Esophagus mucosa (tissue), 1 donor: ENCODE results near the gene PDE9A. TPM values are rescaled to one million over a fixed set of nuclear protein-coding genes. Genes with fewer than 3 reads are reported as not detected.

Experiments used
- ATAC-seq: fragments of 200-7000 bp; cut with Tn5 transposase; one replicate; pipeline ENCODE4 v1.9.1; 2020
- total RNA-seq: library from RNA; stranded (reverse); gene quantifications from one replicate; pipeline ENCODE4 v1.2.4, GENCODE V29; 2023
- donor health status: DM: yes; HTN: yes; CAD: no.

Gene PDE9A
- total RNA-seq, 1 donor from 2014 or later: 1.8 TPM

DNA sequence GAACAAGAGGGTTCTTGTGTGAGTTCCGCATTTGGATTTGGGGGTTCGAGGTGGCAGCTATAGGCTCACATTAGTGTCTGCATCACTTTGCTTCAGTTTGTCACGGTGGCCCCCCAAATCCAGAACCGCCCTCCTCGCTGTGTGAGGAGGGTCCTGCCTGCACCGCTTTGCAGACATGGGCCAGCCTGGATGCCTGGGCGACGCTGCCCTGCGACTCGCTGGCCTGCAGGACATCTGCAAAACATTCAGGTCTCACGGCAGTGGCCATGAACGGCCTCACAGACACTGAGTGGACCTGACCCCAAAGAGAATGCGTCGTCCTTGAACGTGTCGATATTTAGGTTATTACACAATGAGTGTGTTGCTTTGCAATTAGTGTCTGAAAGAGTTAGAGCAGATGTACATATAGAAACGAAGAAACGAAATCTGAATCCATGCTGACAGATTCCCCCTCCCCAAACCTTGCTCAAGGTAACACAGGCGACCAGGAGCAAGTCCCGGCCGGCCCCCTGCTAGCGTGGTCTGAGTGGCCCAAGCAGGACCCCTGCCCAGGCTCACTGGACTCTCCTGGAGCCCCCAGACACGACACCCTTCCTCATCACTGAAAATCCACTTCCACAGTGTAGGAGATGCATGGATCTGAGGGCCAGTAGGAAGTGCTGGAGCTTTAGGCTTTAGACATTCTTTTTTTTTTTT lies 20.4 kb downstream of the PDE9A start:
- no peak for ATAC-seq

DNA sequence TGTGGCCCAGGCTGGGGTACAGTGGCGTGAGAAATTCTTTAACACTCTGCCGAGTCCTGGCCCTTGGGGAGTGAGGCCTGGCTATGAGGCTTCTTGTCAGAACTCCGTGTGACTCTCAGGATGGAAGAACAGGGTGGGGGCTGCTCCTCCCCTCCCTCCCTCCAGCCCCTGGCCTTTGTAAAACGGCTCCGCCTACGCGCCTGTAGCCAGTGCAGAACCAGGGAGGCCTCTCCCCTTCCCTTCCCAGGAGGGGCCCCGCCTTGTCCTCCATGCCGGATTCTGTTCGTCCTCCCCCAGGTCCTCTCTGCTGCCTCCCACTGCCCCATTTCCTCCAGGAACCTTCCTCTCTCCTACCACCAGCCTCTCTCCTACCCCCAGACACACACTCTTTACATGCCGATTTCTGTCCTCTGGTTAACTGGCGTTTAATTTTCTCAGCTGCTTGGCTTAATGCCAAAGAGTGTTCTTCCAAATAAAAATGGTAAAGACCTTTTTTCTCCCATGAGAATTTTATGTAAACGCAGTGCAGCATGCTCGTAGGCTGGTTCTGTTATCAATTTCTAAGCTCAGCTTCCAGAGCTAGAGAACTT lies 21.0 kb downstream of the PDE9A start:
- ATAC-seq: no peak

DNA sequence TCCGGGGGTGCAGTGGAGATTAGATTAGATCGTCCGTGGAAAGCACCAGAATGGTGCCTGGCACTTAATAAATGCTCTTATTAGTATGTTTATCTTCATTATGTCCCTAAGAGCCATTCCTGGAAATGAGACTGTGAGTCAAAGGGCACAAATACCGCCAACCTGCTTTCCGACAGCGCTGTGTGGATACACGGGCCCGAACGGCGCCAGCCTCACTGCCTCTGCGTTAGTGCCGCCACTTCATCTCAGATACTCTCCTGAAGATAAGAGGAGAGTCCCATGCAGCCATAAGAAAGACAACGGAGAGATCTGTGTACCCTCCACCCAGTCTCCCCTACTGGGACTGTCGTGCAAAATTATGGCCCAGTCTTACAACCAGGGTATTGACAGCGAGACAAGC lies 22.0 kb downstream of the PDE9A start:
- ATAC-seq: no peak

DNA sequence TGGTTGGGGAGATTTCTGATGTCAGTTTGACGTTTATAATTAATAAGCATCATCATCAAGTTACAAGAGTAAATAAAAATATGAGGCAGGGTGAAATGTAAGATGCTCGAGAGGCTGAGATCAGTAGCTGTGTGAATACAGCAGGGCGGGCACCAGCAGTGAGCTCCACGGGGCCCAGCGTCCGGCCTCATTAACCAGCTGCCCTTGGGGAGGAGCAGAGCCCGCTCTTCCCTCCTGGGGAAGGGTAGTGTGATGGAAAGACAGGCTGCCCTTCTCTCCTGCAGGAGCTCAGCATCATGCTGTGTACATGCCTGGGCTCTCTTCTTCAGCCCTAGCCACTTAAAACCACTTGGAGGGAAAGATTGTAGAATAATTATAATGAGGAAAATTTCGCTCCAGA lies 23.4 kb downstream of the PDE9A start:
- ATAC-seq: no peak

DNA sequence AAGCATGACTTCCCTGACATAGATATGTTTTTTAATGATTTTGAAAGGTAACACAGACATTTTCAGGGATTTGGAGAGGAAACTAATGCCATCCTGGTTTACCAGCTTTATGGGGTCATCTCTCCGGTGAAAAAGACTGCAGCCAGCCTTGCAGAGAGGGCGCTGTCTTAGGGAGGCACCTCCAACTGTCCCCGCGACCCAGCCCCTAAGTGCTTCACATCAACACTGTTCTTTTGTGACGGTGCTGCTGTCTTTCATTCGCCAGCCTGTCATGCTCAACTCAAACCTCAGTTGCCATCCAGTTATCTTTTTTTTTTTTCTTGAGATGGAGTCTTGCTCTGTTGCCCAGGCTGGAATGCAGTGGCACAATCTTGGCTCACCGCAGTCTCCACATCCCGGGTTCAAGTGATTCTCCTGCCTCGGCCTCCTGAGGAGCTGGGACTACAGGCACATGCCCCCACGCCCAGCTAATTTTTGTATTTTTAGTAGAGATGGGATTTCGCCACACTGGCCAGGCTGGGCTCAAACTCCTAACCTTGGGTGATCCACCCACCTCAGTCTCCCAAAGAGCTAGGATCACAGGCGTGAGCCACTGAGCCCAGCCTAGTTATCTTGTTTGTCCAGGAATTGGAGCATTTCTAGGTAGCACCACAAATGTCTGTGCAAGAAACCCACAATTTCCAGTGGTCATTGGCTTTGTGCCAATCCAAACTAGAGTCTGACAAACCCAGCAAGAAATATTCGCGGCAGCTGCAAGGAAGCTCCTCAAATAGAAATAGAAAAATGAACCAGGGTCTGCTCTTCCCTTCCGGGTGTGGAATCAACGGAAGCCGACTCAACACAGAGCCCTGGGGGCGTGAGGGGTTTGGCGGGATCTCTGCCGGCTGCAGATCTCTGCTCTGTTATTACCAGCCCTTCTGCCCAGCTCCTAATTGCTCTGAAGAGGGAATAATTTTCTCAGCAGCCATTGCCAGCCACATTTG lies 24.2 kb downstream of the PDE9A start:
- ATAC-seq: no peak

DNA sequence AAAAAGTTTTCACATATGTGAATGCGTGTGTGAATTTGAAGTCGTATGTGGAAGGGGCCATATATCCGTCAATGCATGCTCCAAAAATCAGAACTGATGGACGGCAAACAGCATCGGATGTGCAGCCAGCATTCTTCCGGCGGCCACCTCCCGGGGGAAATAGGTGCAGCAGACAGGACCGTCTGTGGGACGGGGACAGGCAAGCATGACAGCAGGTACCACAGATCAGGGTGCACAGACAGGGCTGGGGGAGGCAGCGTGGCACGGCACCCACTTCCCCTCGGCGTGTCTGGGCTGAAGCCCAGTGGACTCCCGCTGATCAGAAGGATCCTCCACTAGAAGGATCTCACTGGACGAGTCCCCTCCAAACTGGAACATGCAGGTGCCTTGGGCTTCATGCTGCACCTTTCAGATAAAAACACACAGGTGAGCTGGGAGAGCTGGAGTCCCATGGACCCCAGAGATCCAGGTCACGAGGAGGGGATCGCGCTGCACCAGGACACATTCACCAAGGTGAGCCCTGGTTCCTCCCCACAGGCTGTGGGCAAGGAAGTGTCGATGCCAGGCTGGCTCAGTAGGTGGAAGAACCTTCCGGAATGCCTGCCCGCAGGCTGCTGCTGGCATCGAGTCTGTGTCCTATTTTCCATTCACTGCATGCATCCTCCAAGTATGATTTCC lies 25.3 kb downstream of the PDE9A start:
- ATAC-seq: no peak

DNA sequence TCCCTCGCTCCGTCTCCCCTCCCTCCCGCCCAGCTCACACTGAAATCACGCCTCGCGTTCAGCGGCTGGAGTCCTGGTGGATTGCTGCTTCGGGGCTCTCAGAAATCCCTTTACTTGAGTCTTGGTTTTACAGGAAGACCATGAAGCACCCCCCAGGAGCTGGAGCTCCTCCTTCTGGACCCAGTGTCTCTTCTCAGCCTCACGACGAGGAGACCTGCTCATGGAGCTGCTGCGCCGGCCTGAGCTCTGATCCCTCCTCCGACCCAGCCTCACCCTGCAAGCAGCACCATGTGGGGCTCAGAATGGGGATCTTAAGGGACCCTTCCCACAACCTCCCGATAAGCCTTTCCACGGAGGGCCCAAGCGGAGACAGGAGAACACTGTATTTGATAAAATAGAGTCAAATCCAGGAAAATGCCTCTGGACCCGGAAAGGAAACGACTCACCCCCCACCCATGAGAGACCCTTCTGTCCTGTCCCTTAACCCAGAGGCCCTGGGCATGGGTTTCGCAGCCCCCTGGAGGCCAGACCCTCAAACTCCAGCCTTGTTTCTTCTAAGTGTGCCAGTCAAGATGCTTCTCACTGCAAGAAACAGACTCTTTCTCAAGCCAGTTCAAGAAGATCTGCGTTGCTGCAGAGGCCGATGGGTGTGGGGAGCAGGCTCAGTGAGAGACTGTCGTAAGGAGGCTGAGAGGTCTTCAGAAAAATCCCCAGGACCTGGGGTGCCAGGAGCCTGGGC lies 26.1 kb downstream of the PDE9A start:
- no peak for ATAC-seq

DNA sequence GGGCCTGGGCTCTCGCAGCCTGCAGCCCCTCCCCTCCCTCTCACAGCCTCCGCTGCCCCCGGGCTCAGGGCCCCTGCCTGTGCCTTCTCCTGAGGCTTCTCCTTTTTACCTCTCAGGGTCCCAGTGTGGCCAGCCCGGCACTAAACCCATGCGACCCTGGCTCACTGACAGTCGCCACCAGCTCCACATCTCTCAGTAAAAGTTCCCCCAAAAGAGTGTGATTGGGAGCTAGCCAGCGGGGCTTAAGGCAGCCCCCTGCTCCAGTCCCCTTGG lies 26.6 kb downstream of the PDE9A start:
- no peak for ATAC-seq

DNA sequence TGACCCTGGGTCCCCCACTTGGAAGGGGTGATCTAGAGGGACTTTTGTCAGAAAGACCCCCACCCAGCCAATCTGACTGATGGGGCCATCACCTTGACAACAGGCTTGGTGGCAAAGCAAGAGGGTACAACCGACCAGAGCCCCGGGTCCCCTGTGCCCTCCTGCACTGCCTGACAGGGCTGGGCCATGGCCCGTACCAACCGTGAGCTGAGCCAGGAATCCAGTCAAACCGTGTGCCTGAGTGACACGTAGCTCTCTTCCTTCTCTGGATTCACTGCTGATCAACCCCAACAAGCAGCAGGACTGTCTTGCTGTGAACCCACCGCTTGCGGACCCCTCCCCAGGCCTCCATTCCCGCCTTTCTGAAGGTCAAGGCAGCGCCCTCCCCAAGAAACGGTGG lies 27.0 kb downstream of the PDE9A start:
- ATAC-seq: no peak

DNA sequence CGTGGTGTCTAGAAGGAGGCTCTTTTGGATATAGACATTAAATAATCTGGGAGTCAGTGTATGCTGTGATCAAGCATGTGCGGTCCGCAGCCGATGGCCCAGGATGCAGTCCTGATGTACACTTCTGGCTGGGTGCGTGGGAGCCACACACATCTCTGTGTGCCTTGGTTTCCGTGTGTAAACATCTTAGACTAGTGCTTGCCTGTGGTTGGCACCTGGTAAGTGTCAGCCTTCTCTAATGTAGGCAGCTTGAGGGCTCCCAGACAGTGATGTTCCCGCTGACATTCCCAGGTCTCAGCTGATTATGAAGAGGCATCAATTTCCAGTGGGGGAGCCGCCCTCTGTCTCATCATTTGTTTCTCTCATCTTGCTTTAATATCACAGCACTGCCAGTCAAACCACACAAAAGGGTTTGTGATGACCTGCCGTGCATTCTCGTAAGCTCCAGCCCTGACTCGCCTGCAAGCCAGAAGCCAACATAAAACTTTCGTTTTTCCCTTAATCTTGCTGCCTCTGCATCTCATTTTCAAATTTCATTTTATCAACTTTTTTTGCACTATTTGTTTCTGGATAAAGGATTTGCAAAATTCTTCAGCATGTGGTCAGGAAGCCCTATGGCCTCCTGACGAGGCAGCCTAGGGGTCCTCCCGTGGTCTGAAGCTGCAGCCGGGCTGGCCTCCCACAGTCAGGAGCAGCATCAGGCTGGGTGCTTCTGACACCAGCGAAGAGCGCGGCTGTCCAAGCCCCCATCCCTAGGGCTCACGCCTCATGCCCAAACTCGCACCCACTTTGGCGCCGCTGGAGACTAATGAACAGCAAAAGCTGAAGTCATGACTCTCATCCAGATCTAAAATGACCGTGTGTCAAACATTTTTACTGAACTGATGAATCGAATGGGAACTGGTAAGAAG lies 28.1 kb downstream of the PDE9A start:
- ATAC-seq: no peak

DNA sequence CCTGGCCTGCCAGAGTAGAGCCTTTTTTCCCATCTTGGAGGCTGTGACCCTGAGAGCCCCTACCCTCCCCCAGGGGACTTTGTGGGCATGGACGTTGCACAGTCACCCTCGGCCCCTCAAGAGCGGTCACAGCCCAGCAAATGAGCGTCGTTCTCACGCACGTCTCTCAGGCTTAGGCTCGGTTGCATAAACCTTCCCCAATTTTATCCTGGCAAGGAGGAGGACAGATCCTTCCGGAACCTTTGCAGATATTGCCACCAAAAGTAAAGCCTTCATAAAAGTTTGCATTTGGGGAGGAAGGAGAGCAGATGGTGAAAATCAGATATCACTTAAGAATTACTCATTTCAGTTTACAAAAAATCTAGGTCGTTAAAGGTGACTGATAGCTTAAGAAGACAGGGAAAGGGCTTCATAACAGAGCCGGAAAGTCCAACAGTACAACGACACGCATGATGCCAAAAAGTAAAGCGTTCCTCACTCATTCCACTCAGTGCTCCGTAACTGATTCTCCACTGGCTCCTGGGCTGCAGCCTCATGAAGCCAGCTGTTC lies 29.3 kb downstream of the PDE9A start:
- ATAC-seq: no peak

DNA sequence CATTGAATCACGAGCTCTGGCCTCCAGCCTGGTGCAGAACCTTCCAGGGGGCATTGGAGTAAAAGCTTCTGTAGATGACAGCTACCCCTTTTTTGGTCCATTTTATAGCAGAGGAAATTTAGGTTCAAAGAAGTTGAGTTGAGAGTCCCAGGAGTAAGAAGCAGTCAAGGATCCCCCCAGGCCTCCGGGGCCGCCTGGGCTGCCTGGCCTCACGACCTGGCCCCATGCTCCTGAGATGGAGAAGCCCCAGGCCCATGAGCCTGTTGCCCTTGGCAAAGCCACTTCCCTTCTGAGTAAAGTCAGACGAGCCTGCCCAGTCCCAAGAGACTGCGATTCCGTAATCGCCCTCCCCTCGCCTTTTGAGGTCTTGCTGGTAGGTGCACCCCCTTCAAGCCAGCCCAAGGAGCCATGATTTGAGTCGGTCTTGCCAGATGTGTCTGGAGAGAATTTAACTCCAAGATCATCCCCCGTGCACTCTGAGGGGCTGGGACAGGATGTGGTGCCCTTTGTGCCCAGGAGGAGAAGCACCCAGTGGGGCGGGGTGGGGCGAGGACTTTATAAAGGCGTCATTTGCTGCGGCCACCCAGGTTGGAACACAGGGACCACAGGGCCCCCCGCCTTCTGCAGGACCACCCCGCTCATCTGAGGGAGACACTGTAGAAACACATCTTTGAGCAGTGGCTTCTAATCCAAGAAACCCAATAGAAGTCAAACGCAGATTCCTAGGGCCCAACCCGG lies 30.1 kb downstream of the PDE9A start:
- no peak for ATAC-seq

DNA sequence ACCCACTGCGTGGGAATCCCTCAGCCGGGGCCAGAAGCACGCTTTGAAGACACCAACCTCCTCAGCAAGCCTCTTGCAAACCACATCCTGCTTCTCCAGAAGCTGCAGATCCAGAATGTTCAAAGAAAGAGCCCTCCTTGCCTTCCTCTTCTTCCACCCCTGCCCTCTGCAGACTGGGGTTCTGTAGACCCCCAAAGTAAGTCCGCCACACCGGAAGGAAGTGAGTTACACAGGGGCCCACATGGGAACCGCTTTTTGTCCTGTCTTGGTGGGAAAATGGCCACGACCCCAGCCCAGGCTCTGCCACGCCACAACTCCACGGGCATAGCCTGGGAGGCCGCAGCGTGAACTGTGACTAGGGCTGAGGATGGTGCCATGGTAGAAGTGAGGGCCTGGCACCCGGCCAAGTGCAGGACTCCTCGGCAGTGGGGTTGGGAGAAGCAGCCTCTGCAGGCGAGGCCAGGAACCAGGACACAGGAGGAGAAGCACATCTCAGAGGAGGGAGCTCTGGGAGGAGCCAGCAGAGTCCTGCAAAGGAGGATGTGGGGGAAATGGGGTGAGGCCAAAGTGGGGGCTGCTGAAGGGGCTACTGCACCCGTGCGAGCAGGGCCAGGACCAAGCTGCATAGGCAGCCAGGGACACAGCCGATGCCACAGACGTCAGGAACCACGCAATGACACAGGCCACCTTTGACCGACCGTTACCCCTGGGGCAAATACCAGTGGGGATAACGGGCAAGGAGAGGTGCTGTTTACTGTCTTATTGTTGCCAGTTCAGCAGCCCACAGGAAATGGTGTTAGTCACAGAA lies 30.9 kb downstream of the PDE9A start:
- ATAC-seq: no peak

DNA sequence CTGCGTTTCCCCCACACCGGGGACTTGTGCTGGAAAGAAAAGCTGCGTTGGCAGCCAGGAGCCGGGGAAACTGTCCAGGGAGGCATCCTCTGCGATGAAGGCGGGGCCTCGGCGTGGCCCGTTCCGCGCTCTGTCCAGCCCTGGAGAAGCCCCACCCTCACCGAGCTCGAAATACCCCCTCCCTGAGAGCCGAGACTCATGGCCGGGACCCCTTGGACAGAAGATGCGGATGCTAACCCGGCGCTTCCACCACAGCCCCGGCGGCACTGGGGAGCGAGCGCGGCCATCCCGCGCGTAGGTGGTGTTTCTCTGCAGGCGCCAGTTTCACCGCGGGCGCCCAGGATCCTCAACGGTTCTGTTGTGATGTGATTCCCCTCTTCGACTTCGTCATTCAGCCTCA lies 31.6 kb downstream of the PDE9A start:
- no peak for ATAC-seq

DNA sequence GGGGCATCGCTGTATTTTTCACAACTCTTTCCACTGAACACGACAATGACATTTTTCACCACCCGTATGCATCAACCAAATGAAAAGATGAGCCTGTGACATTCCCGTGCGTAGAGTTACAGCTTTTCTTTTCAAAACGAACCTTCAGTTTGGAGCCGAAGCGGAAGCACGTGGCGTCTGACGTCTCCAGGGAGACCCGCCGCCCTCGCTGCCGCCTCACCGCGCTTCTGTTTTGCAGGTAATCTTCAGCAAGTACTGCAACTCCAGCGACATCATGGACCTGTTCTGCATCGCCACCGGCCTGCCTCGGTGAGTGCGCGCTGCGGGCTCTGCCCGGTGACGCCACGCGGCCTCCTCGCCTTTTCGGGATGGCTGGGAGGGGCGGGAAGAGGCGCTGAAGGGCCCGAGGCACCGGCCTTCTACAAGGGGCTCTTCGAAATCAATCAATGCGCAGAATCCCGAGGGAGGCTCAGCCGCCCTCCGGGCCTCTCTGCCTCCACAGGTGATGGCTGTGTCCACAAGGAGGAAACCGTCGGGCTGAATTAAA lies 32.6 kb downstream of the PDE9A start:
- no peak for ATAC-seq

DNA sequence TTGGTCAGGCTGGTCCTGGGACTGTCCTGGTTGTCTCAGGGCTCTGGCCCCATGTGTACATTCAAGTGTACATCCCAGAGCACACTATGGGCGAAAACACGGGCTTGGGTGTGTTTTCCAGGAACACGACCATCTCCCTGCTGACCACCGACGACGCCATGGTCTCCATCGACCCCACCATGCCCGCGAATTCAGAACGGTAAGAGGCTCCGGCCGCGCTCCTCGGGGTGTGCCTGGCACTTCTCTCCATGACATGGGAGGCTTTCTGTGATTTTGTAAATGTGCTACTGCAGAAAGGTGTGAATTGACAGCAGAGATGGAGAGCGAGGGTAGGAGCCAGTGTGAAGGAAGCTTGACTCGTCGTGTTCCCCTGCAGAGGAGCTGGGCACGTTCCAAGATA lies 34.4 kb downstream of the PDE9A start:
- ATAC-seq: no peak

DNA sequence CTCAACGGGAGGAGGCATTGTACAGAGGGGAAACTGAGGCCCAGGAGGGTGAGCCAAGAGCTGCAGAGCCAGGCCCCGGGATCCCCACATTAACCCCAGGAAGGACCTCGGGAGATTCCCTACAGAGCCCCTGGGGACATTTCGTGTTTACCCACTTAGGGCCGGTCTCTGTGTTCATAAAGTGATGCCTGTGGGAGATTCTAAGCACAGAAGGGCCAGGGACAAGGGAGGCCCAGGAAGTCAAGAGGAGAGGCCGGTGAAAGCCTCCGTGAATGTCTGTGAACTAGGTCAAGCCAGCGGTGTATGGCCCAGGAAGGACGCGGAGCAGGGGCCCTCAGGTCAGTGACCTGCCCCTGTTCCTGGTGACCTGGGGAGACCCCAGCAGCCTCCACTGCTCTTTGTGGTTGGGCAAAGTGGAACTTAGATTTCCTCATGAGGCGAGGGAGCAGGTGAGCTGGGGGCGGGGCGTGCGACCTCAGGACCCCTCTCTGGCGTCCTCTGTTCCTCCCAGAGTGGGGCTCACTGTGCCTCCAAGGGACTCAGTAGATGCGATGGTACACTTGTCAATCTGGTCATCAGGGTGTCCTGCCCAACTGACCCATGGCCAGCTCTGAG lies 34.9 kb downstream of the PDE9A start:
- ATAC-seq: no peak

DNA sequence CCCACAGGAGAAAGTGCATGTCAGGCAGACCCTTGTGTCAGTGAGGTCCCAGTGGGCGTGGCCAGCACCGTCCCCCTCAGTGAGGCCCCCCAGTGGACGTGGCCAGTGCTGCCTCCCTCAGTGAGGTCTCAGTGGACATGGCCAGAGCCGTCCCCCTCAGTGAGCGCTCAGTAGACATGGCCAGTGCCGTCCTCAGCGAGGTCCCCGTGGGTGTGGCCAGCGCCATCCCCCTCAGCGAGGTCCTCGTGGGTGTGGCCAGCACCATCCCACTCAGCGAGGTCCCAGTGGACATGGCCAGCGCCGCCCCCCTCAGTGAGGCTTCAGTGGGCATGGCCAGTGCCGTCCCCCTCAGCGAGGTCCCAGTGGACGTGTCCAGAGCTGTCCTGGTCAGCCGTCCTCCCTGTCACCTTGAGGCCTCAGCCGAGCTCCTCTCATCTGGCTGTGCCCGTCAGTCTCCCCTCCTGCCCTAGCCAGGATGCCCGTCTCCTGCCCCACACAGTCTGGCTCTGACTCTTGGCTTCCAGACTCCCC lies 35.5 kb downstream of the PDE9A start:
- ATAC-seq: peak; percentile 38
